NB4 (cell line): ENCODE data around the gene SPSB1.

Source experiments
- CTCF ChIP-seq: IDR thresholded peaks from one replicate; pipeline ENCODE4 v1.5.1; 2012; ENCODE audit warnings: low read depth, low read length
- MAX ChIP-seq: IDR thresholded peaks from 2 replicates; pipeline ENCODE4 v1.6.1; 2011; ENCODE audit warnings: low read depth, low read length
- MYC ChIP-seq: IDR thresholded peaks from 2 replicates; pipeline ENCODE4 v1.6.1; 2011; ENCODE audit warnings: low read depth, low read length
- POLR2A ChIP-seq: IDR thresholded peaks from 2 replicates; pipeline ENCODE4 v1.6.1; 2011; ENCODE audit warnings: mild to moderate bottlenecking; ENCODE audit not compliant: insufficient read length; ENCODE audit errors: extremely low read depth

- TF ChIP-seq CTCF (no peak), POLR2A (no peak), MAX (no peak), MYC (no peak)
Observed at GRCh38 chr1:9267827-9268581, 24.7 kb upstream of the SPSB1 start.
